ENCODE results near the gene RBMS2.

GRCh38 chr12:56591961-56592360 lies 70.3 kb downstream of the RBMS2 start:
- TF ChIP-seq EZH2 (IDR thresholded peaks at IDR 0.05; ENCODE audit: insufficient read depth, low read length) (no peak), CTCF (IDR thresholded peaks at IDR 0.05; ENCODE audit: insufficient read depth, low read depth, low read length) (no peak)

Measured in astrocyte (in vitro differentiated cells and primary cell).